SHP77 (cell line): ENCODE results near the gene ADGRL1.
"Not testable (repeated sequence)": the region's sequence is repeated elsewhere in the genome, so short reads cannot be mapped to it uniquely, and the experiment has no call there.

ENCODE experiments used
- DNase-seq, 2 experiments: peaks; one replicate each; lab custom pipeline; 2025; lab: John Stamatoyannopoulos, UW

Gene ADGRL1

DNA sequence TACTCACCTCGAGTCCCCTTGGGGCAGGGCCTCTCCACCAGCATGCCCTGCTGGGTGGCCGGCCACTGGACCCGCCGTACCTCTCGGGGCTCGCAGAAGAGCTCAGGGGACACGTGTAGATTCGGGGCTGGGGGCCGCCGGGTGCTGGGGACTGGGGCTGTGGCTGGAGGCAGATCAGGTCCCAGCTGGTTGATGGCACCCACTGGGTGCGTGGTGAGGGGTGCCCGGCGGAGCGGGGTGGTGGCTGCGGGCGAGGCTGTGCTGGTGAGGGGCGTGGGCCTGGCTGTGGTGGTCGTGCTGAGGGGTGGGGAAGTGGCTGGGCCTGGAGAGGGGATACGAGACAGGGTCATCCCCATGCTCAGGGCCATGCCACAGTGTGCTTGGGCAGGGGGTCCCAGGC lies 44.7 kb downstream of the ADGRL1 start:
- DNase-seq = no peak

- no peak for DNase-seq
These were observed 45.8 kb downstream of the ADGRL1 start for GRCh38 chr19:14160017-14160703.

GRCh38 chr19:14159059-14159458 lies 46.9 kb downstream of the ADGRL1 start:
- no peak for DNase-seq

DNA sequence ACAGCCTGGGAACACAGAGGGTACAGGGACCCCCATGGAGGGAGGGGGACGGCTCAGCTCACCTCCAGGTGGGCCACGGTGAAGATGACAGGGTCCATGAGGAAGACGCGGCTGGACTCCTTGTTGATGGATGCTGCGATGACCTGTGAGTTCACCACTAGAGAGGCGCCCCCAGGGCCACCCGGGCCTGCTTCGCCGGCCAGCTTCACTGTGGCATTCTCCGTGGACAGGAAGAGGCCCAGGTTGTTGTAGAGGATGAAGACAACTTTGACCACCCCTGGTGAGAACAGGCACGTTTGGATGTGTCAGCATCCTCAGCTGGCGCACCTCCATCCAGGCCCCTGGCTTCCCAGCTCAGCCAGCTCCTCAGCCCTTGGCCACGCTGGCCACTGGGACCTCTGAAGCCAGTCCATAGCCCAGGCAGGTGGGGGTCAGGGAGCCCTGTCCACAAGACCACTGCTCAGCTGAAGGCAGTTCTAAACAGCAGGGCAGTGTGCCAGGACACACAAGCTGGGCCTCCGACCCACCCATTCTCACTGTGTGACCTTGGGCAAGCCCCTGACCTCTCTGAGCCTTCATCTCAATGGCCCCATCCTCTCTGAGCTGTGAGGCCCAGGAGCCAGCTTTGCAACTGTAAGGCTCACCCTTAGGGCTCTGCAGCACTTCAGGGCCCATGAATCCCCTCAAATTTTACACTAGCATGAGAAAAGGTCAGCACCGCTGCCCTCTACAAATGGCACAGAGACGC lies 47.5 kb downstream of the ADGRL1 start:
- DNase-seq = no peak

GRCh38 chr19:14156971-14157717 lies 48.8 kb downstream of the ADGRL1 start:
- no peak for DNase-seq

GRCh38 chr19:14156122-14156521 lies 49.8 kb downstream of the ADGRL1 start:
- no peak for DNase-seq

GRCh38 chr19:14155371-14155770 lies 50.6 kb downstream of the ADGRL1 start:
- no peak for DNase-seq

- no peak for DNase-seq
These were observed 53.3 kb downstream of the ADGRL1 start for GRCh38 chr19:14152713-14153112.

DNA sequence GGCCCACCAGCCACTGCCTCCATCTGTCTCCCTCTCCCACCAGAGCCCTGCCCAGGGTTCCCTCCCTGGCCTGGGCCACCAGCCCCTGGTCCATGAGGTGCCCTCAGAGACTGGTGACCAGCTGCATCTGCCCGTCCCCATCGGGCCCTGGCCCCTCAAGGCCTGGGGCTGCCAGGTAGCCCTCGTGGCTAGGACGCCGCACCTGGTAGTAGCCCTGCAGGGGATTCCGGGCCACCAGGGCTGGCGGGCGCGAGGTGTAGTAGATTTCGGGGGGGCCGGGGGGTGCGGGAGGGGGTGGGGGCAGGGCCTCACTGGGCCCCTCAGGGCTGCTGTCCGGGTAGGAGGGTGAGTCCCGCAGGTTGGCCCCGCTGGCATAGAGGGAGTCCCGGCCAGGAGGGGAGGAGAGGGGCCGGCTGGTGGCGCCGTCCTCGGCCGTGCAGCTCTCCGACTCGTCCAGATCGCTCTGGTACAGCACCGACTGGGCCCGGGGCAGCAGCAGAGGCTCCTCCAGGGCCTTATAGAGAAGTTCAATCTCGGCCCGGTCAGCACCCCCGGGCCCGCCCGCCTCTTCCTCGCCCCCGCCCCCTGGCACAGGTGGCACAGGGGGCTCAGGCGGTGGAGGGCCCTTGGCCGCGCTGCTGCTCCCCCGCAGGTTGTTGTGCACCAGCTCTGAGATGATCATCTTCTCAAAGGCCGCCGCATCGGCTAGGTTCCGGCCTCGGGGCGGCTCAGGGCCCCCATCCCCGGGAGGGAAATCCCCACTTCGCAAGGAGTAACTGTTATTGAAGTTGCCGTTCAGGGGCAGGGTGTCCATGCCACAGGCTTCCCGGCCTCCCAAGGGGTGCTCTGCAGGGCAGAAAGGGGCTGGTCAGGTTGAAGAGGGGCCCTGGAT lies 55.0 kb downstream of the ADGRL1 start:
- no peak for DNase-seq

DNA sequence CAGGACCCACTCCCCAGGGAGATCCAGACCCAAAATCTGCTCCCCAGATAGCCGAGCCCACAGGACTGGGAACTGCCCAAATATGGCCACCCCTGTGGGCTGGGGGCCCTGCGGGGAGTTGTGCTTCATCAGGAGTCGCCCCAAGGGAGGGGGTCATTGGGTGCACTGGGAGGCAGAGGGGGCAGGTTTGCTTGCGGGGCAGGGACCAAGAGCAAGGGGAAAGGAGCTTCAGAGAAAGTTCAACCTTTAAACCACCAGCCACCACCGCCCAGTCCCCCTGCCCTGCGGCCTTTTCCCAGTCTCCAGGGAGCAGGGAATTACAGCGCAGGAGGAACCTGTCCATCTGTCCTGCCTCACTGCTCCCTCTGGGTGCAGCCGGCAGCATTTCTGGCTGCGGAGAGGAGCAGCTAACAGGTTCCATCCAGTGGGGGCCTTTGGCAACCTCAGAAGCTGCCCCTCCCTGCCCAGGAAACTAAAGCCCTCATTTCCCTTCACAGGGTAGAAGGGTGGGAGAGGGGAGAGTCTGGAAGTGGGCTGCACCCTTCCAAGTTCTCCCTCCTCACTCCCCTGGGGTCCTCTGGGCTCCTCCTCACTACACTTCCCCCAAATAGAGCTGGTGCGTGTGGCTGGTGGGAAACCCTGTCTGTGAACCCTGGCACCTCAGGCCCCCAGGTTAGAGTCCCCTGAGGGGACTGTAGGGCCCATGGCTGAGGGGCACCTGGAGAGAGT lies 55.8 kb downstream of the ADGRL1 start:
- no peak for DNase-seq

- no peak for DNase-seq
These were observed 56.4 kb downstream of the ADGRL1 start for GRCh38 chr19:14149509-14149994.

DNA sequence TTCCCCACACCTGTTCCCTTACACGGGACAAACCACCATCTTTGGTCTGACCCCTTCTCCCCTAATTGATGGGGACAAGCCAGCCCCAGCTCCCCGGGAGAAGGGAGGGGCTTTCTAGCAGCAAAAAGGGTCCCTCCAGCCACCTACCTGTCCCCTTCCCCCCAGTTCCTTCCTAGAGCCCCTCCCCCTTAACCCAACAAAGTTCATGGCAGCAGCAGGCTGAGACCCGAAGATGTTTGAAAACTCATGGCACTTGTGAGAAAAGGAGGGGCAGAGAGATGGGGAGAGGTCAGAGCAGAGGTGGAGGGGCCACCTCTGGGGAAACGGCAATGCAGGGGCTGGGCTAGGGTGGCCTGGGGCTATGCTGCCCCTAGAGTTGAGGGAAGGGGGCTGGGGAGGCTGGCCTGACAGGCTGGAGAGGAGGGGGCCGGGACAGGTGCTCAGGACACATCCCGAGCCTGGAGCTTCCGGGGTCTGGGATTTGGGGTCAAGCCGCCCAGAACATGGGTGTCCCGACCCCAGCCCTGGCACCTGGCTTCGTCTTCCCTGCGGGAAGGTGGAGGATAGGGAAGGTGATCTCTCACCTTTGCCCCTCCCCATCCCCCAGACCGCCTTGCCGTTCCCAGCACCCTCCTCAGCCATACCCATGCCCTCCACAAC lies 57.1 kb downstream of the ADGRL1 start:
- DNase-seq = no peak

DNA sequence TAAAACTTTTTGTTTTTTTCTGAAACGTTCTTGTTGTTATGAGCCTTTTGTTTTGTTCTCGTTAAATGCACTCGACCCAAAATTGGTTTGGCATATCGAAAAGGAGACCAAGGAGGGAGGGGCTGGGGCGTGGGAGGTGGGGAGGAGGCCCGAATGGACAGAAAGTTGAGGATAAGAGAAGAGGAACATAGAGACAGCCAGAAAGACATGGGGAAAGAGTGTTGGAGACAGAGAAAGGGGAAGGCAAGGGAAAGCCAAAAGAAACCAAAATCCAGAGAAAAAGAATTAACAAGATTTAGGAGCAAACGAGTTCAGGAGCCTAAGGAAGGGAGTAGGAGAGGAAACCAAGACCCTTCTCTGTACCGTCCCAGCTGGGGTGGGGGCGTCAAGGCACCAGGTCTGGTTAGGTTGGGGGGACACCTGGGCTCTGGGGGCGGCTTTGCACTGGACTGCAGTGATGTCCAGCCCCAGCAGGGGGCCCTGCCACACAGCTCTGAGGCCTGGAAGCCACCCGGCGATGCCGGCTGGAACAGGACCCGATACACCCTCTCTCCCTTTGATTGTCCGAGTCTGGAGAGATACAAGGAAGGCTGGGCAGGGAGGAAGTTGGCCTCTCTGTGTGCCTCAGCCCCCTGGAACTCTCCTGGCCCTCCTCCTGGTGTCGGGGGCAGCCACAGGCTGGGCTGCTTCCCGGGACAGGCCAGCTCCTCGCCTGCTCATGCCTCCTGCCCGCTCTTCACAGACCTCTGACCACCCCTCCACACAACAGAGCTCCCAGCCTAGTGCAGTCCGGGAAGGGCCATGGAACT lies 58.0 kb downstream of the ADGRL1 start:
- peak; percentile 15 to 29 for DNase-seq

DNA sequence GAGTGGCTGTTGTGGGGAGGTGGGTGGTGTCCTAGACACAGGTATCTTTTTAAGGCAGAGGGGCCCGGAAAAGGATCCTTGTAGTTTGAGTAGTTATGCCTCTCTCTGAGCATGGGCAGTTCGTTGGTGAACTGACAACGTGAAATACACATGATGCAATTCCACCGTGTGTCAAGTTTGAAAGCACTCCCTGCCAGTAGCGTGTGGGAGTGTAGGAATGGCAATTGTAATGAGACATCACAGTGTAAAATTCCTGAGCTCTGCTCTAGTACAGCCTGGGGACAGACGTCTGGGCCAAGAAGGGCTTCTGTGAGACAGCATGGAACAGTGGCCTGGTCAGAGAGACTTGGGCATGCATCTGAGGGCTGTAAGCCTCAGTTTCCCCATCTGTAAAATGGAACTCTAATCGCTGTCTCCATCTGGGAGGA lies 59.2 kb downstream of the ADGRL1 start:
- DNase-seq = no peak

- not testable (repeated sequence) for DNase-seq
These were observed 59.8 kb downstream of the ADGRL1 start for GRCh38 chr19:14146169-14146568.

DNA sequence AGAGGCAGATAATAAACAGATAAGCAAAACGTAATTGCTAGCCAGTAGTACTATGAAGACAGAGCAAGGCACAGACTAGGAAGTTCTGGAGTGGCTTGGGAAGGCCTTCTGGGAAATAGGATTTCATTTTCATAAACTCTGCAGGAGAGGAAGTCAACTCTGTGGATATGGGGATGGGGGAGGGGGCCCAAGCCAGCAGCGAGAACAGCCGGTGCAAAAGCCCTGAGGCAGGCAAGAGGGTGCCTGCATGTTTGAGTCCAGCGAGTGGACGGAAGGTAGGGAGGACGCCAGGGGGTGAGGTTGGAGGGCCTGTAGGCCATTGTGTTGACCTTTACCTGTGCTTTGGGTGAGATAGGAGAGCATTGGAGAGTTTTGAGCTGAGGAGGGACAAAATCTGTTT lies 60.6 kb downstream of the ADGRL1 start:
- no peak for DNase-seq

GRCh38 chr19:14142262-14143190 lies 63.4 kb downstream of the ADGRL1 start:
- DNase-seq = no peak

GRCh38 chr19:14141041-14141440 lies 64.9 kb downstream of the ADGRL1 start:
- no peak for DNase-seq
